ENCODE data around the gene LGSN.
"Not testable (repeated sequence)": the region's sequence is repeated elsewhere in the genome, so short reads cannot be mapped to it uniquely, and the experiment has no call there.

Gene LGSN, protein sequence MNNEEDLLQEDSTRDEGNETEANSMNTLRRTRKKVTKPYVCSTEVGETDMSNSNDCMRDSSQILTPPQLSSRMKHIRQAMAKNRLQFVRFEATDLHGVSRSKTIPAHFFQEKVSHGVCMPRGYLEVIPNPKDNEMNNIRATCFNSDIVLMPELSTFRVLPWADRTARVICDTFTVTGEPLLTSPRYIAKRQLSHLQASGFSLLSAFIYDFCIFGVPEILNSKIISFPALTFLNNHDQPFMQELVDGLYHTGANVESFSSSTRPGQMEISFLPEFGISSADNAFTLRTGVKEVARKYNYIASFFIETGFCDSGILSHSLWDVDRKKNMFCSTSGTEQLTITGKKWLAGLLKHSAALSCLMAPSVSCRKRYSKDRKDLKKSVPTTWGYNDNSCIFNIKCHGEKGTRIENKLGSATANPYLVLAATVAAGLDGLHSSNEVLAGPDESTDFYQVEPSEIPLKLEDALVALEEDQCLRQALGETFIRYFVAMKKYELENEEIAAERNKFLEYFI

GRCh38 chr6:63319939-63320338 is at the start of gene LGSN:
LGSN (minus strand) TSS chr6:63319983; CDS start chr6:63319943, 40 bp downstream.
- DNase-seq (ENCODE audit: low read depth in 2 of 2), result no peak

DNA sequence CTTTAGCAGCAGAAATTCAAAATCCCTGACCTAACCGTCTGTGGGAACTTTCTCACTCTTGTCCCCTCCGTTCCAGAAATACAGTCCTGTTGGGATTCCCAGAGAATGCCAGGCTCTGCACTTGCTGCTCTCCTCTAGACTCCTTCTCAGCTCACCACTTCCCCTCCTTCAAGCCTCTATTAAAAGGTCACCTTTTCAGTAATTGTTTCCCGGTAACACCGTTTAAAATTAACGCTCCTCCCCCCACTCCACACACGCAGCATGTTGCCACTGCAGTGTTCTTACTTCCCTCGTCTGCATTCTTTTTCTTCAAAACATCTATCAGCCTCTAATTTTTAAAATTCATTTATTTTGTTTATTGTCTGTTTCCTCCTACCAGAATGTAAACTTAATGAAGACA is 48.6 kb upstream of the LGSN start:
- no peak for DNase-seq (ENCODE audit: low read depth in 2 of 2)

DNA sequence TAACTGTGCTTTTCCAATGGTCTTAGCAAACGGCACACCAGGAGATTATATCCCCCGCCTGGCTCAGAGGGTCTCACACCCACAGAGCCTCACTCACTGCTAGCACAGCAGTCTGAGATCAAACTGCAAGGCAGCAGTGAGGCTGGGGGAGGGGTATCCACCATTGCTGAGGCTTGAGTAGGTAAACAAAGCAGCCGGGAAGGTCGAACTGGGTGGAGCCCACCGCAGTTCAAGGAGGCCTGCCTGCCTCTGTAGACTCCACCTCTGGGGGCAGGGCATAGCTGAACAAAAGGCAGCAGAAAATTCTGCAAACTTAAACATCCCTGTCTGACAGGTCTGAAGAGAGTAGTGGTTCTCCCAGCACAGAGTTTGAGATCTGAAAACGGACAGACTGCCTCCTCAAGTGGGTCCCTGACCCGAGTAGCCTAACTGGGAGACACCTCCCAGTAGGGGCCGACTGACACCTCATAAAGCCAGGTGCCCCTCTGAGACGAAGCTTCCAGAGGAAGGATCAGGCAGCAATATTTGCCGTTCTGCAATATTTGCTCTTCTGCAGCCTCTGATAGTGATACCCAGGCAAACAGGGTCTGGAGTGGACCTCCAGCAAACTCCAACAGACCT is 42.8 kb upstream of the LGSN start:
- not testable (repeated sequence) for DNase-seq (ENCODE audit: low read depth in 2 of 2)

- not testable (repeated sequence) for DNase-seq (ENCODE audit: low read depth in 2 of 2)
Measured at GRCh38 chr6:63357384-63357783, 37.6 kb upstream of the LGSN start.

DNA sequence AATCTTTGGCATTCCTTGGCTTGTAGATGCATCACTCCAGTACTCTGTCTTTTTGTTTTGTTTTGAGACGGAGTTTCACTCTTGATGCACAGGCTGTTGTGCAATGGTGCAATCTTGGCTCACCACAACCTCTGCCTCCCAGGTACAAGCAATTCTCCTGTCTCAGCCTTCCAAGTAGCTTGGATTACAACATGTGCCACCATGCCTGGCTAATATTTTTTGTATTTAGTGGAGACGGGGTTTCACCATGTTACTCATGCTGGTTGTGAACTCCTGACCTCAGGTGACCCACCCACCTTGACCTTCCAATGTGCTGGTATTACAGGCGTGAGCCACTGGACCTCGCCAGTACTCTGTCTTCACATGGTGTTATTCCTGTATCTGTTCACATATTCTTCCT is 35.8 kb upstream of the LGSN start:
- DNase-seq (ENCODE audit: low read depth in 2 of 2), result no peak

- no peak for DNase-seq (ENCODE audit: low read depth in 2 of 2)
Measured at GRCh38 chr6:63353286-63353630, 33.5 kb upstream of the LGSN start.

GRCh38 chr6:63352544-63353285 is 32.9 kb upstream of the LGSN start:
- DNase-seq (ENCODE audit: low read depth in 2 of 2), result no peak

DNA sequence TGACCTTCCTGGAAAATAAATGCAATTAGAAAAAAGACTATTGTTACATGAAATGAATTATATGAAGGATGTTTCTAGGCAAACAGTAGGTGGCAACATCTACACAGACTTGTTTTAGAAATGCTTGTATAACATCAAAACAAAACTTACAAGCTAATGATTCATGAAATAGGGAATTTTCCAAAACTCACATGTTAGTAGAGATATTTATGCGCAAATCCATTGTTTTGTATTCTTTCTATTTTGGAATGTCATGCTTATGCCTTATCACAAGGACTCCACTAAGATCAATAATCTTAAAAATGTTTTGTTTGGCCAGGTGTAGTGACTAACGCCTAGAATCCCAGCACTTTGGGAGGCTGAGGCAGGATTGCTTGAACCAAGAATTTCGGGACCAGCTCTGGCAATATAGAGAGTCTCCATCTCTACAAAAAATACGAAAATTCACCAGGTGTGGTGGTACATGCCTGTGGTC is 32.3 kb upstream of the LGSN start:
- DNase-seq (ENCODE audit: low read depth in 2 of 2), result no peak

- DNase-seq (ENCODE audit: low read depth in 2 of 2), result no peak
Measured at GRCh38 chr6:63349401-63349800, 29.6 kb upstream of the LGSN start.

- no peak for DNase-seq (ENCODE audit: low read depth in 2 of 2)
Measured at GRCh38 chr6:63348836-63349235, 29.1 kb upstream of the LGSN start.

DNA sequence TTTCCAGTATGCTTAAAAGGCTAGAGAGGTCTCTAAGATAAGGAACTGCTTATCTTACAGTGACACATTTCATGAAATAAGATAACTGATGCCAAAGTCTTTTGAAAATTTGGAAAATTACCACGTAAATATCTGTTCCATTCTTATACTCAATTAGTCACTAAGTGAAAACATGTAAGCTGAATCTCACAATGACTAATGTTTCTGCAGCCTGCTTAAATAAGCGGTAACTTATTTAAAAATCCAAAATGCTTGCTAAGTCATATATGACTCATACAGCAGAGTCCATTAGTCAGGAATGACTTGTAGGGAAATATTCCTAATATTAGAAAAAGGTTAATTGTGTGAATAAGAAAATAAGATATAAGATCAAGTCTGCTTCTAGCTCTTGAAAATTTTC is 27.8 kb upstream of the LGSN start:
- DNase-seq (ENCODE audit: low read depth in 2 of 2), result no peak

- no peak for DNase-seq (ENCODE audit: low read depth in 2 of 2)
Measured at GRCh38 chr6:63346217-63346835, 26.5 kb upstream of the LGSN start.

- no peak for DNase-seq (ENCODE audit: low read depth in 2 of 2)
Measured at GRCh38 chr6:63340351-63340750, 20.6 kb upstream of the LGSN start.

GRCh38 chr6:63334652-63335051 is 14.9 kb upstream of the LGSN start:
- DNase-seq (ENCODE audit: low read depth in 2 of 2), result not testable (repeated sequence)

DNA sequence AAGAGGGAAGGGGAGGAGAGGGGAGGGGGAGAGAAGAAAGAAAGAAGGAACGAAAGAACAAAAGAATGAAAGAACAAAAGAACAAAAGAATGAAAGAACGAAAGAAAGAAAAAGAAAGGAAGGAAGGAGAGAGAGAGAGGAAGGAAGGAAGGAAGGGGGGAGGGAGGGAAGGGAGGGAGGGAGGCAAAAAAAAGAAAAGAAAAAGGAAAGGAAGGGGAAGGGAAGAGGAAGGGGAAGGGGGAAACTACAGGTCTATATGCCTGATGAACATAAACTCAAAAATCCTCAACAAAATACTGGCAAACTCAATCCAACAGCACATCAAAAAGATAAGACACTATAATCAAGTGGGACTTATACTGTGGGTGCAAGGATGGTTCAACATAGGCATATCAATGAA is 13.7 kb upstream of the LGSN start:
- DNase-seq (ENCODE audit: low read depth in 2 of 2), result no peak

GRCh38 chr6:63326630-63327029 is 6.8 kb upstream of the LGSN start:
- DNase-seq (ENCODE audit: low read depth in 2 of 2), result not testable (repeated sequence)

DNA sequence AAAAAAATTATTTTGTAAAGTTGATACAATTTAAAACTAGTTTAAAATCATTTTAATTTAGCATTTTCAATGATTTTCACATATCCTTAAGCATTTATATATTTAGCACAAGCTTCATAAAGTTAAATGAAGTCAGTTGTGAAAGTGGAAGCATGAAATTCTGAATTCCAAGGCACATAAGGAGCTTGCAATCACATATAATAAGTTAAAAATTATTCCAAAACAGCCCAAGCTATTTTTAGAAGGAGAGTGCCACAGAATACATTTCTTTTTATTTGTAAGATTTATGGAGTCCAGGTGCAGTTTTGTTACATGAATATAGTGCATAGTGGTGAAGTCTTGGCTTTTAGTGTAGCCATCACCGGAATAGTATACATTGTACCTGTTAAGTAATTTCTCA is 3.2 kb upstream of the LGSN start:
- no peak for DNase-seq (ENCODE audit: low read depth in 2 of 2)

- no peak for DNase-seq (ENCODE audit: low read depth in 2 of 2)
Measured at GRCh38 chr6:63321821-63322220, 2.0 kb upstream of the LGSN start.

GRCh38 chr6:63317641-63318040 is 2.1 kb downstream of the LGSN start:
- no peak for DNase-seq (ENCODE audit: low read depth in 2 of 2)

GRCh38 chr6:63316113-63316512 is 3.7 kb downstream of the LGSN start:
- DNase-seq (ENCODE audit: low read depth in 2 of 2), result no peak

GRCh38 chr6:63313111-63313510 is 6.7 kb downstream of the LGSN start:
- DNase-seq (ENCODE audit: low read depth in 2 of 2), result no peak

Measured in stimulated activated CD4-positive, alpha-beta T cell treated with anti-CD3 and anti-CD28 coated beads, Interleukin-1b, Interleukin-23, amount 100 ng/mL, for 4 hours (primary cell).